A673 (cell line): ENCODE data around the gene ELOVL5.

Experiments
- EZH2 ChIP-seq: fragments of 200-600 bp; sonication (generic); IDR thresholded peaks from 2 replicates; pipeline ENCODE4 v1.6.1; 2017; ENCODE audit warnings: borderline replicate concordance, low read depth, mild to moderate bottlenecking, mixed read lengths, antibody characterized with exemption, low read length; ENCODE audit not compliant: poor library complexity, severe bottlenecking
- TF ChIP-seq, protein P1 (sequence below): fragments of 300-800, 200-600 bp; sonication (generic); conservative IDR thresholded peaks from 2 replicates; pipeline ENCODE4 v1.5.1; 2017; ENCODE audit warnings: low read depth, mild to moderate bottlenecking, antibody characterized with exemption, low read length, moderate library complexity, mixed read lengths

DNA sequence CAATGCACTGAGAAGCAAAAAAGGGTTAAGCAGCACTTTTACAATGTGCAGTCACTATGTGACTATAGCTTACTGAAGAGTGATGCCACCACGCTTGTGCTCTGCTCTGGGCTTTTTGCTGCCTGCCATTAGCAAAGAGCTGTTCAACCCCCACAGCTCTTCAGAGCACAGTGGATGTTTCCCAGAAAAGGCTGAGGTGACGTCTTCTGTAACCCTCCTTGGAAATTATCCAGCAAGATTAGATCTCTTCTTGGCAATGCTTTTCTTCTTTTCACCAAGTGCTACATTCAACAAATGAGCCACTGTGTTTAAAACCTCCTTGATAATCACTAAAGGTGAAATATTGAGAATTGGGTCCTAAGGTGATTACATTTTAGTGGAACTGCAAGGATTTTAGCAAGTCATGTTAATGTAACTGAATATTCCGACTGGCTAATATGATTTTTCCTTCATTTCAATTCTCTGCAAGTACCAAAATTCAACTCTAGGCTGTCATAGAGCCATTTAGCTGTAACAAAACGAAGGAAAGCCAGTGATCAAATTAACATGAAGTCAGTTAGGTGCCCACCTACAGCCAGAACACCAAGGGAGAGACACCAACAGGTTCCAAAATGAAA is 34.9 kb downstream of the ELOVL5 start:
- TF ChIP-seq, protein P1, sequence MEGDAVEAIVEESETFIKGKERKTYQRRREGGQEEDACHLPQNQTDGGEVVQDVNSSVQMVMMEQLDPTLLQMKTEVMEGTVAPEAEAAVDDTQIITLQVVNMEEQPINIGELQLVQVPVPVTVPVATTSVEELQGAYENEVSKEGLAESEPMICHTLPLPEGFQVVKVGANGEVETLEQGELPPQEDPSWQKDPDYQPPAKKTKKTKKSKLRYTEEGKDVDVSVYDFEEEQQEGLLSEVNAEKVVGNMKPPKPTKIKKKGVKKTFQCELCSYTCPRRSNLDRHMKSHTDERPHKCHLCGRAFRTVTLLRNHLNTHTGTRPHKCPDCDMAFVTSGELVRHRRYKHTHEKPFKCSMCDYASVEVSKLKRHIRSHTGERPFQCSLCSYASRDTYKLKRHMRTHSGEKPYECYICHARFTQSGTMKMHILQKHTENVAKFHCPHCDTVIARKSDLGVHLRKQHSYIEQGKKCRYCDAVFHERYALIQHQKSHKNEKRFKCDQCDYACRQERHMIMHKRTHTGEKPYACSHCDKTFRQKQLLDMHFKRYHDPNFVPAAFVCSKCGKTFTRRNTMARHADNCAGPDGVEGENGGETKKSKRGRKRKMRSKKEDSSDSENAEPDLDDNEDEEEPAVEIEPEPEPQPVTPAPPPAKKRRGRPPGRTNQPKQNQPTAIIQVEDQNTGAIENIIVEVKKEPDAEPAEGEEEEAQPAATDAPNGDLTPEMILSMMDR, result no peak
- TF ChIP-seq EZH2, result no peak
